Measurements from ENCODE around the gene YWHAQ.
"Not testable (repeated sequence)": the region's sequence is repeated elsewhere in the genome, so short reads cannot be mapped to it uniquely, and the experiment has no call there.

Gene YWHAQ

DNA sequence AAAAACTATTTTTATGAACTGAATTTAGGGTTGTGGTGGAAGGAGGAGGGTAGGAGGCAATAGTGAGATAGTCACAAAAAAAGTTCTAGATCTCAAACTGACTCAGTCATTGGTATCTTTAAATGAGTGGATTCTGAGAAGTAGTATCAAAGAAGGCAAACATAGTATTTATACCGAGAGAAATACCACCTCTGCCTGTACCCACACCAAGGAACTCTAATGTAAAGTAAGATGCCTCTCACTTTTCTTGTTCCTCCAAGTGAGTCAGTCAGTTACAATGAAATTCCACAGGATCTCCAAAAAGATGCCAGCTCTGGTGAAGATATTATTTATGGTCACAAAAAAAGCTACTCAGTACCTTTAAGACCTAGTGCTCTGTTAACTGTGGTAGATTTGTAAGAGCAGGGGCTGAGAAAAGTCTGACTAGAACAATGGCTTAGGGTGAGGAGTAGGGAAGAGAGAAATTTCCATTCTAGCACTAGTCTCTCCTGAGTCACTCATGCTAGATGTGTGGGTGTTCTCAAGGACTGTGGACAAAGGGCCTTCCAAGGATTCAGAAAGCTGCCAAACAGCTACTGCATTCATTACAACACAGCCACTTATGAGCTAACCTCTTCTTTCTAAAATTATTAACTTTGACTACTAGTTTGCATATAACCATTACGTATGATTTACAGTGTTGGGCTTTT, 36.3 kb downstream of the YWHAQ start:
- DNase-seq (ENCODE audit: low read depth in 2 of 2) = no peak

- DNase-seq (ENCODE audit: low read depth in 2 of 2) = no peak
Observed at GRCh38 chr2:9593925-9594324, 36.9 kb downstream of the YWHAQ start.

GRCh38 chr2:9592699-9593098, 38.1 kb downstream of the YWHAQ start:
- no peak for DNase-seq (ENCODE audit: low read depth in 2 of 2)

DNA sequence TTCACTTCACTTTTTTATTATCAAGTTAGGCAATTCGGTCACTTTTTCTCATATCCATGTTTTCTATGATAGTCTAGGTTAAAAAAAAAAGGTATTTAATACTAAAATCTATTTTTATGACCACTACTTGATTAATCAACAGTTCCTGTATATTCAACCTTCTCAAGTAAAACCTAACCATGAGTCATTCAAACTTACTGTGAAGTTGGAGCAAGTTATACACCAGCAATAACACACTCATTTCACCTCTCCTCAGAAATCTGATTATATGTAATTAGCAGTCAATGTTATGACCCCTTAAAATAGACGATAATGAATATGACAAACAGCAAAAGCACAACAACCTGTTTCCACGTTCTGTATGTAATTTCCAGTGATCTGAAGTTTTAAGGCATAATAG, 40.2 kb downstream of the YWHAQ start:
- DNase-seq (ENCODE audit: low read depth in 2 of 2) = no peak

DNA sequence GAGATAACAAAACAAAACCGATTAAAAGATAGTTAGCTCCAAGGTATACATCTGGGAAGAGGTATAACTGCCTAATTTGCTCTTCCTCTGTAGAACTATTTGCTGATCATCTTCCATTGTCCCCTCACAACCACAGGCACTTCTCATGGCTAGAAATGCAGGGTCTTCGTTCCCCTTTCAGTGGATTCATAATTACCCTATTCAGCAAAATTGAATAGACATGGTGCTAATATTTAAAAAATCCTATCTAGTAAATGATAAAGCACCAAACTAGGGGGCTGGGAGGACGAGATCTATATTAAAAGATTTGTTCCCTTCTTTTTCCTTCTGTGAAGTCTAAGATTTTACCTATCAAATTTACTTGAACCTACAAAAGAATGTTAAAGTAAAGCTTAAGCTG, 44.3 kb downstream of the YWHAQ start:
- DNase-seq (ENCODE audit: low read depth in 2 of 2) = no peak

- no peak for DNase-seq (ENCODE audit: low read depth in 2 of 2)
Observed at GRCh38 chr2:9585486-9585885, 45.3 kb downstream of the YWHAQ start.

GRCh38 chr2:9584902-9585301, 45.9 kb downstream of the YWHAQ start:
- DNase-seq (ENCODE audit: low read depth in 2 of 2) = not testable (repeated sequence)

- no peak for DNase-seq (ENCODE audit: low read depth in 2 of 2)
Observed at GRCh38 chr2:9582624-9583023, 48.2 kb downstream of the YWHAQ start.

- DNase-seq (ENCODE audit: low read depth in 2 of 2) = no peak
Observed at GRCh38 chr2:9578467-9579235, 52.1 kb downstream of the YWHAQ start.

- DNase-seq (ENCODE audit: low read depth in 2 of 2) = no peak
Observed at GRCh38 chr2:9574331-9574730, 56.5 kb downstream of the YWHAQ start.

- no peak for DNase-seq (ENCODE audit: low read depth in 2 of 2)
Observed at GRCh38 chr2:9573840-9574239, 57.0 kb downstream of the YWHAQ start.

- no peak for DNase-seq (ENCODE audit: low read depth in 2 of 2)
Observed at GRCh38 chr2:9573013-9573720, 57.6 kb downstream of the YWHAQ start.

- no peak for DNase-seq (ENCODE audit: low read depth in 2 of 2)
Observed at GRCh38 chr2:9570182-9571060, 60.4 kb downstream of the YWHAQ start.

GRCh38 chr2:9565436-9566153, 65.2 kb downstream of the YWHAQ start:
- no peak for DNase-seq (ENCODE audit: low read depth in 2 of 2)

- DNase-seq (ENCODE audit: low read depth in 2 of 2) = no peak
Observed at GRCh38 chr2:9560628-9561027, 70.2 kb downstream of the YWHAQ start.

- no peak for DNase-seq (ENCODE audit: low read depth in 2 of 2)
Observed at GRCh38 chr2:9558948-9559381, 71.8 kb downstream of the YWHAQ start.

DNA sequence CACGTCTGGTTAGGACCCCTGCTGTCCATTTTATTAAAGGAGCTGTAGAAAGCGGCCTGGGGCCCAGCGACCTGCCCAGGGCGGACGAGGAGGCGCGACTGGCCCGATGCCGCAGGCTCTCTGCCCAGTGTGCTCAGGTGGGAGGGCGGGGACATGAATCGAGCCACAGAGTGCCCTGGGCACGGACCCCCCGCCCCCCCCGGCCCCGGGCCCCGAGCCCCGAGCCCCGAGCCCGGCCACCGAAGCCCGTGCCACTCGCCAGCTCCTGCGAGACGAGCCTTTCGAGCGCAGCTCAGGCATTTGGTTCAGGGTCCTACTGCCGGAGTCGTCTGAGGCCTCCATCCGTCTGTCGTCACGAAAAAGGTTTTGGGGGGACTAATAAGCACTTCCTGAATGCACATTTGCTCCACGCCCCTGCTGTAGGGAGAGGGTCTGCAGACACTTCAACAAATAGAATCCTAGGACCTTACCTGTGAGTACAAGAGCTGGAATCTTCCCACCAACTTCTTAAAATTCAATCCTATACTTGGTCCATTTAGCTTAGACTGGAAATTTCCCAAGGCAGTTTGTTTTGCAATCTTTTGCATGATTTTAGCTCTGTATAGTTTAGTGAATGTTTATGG, 74.6 kb downstream of the YWHAQ start:
- no peak for DNase-seq (ENCODE audit: low read depth in 2 of 2)

DNA sequence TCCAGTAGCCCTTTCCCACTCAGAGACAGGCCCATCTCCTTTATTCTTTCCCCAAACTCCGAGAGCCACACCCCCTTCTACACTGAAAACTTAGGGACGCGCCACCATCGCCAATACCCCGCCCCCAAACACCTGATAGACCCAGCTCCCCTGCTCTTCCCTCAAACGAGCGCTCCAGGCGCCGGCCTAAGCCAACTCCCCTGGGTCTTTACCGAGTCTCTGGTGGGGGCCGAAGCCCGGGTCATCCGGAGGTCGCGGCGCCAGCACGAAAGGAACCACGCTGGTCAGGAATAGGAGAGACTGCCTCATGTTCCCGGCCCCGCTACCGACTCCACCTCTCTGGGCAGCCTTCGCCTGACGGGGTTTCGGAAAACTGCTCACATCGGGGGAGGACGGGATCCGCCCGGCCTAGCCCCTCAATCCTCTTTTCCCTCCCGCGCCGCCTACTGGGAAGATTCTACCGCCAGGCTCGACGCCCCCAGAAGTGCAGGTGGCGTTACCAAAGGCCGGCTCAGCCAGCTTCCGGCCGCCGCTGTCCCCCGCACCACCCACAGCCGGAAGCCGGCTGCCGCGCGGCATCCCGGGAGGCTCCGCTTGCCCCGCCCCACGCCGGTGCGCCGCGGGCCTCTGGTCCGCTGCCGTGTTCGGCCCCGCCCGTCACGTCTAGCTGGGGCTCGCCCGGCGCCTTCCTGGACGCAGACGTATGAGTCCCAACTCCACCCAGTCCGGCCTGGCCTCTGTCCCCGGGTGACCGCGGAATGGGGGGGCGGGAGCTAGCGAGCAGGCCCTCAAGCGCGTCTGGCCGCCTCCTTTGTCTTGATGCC, 75.3 kb downstream of the YWHAQ start, which contains the start of gene ADAM17:
Gene ADAM17, minus strand, starts transcription at position 534 of the 824 bp plus-strand sequence. Its CDS starts 225 bp downstream, at position 309.
- DNase-seq (ENCODE audit: low read depth in 2 of 2) = peak; percentile 52 to 64

DNA sequence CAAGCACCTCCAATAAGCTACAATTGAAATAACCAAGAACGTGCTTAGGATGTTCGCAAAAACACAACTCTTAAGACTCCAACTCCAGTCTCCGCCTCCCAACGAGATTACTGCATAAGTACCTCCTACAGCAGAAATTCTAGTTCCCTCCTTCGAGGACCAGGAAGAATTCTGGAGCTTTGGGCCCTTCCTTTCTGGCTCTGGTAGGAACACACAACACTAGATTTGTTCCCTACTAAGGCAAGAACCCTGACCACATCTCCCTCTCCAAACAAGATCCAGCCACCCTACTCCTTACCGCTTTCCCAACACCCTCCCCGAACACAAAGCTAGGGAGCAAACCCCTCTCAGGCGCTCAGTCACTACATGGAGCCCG, 75.9 kb downstream of the YWHAQ start:
- DNase-seq (ENCODE audit: low read depth in 2 of 2) = no peak
